Dedifferentiated amniotic fluid mesenchymal stem cell (primary cell): ENCODE data around the gene RAB1B.
A peak's percentile ranks its signal among the peaks of the same experiment; 100 is the strongest.
"Not testable (repeated sequence)": the region's sequence is repeated elsewhere in the genome, so short reads cannot be mapped to it uniquely, and the experiment has no call there.

Experiments
- DNase-seq: peaks from one replicate; pipeline ENCODE4 v3.0.0-alpha.2; 2016; ENCODE audit errors: extremely low spot score

RAB1B gene

GRCh38 chr11:66309475-66309874 is 41.0 kb downstream of the RAB1B start:
- DNase-seq = no peak

- no peak for DNase-seq
Measured at GRCh38 chr11:66310324-66310723, 41.9 kb downstream of the RAB1B start.

- DNase-seq = not testable (repeated sequence)
Measured at GRCh38 chr11:66310803-66311440, 42.5 kb downstream of the RAB1B start.

- no peak for DNase-seq
Measured at GRCh38 chr11:66311470-66311964, 43.1 kb downstream of the RAB1B start.

- peak; percentile 85 for DNase-seq
Measured at GRCh38 chr11:66311965-66312548, 43.6 kb downstream of the RAB1B start.

GRCh38 chr11:66312549-66313320 is 44.3 kb downstream of the RAB1B start:
- peak; percentile 99 for DNase-seq

- no peak for DNase-seq
Measured at GRCh38 chr11:66313321-66314185, 45.1 kb downstream of the RAB1B start.

- no peak for DNase-seq
Measured at GRCh38 chr11:66314186-66314501, 45.7 kb downstream of the RAB1B start.

GRCh38 chr11:66314561-66315497 is 46.4 kb downstream of the RAB1B start:
- DNase-seq = no peak

- DNase-seq = no peak
Measured at GRCh38 chr11:66315498-66315885, 47.1 kb downstream of the RAB1B start.

GRCh38 chr11:66315921-66316811 is 47.7 kb downstream of the RAB1B start:
- DNase-seq = no peak

- DNase-seq = peak; percentile 37
Measured at GRCh38 chr11:66316849-66317251, 48.4 kb downstream of the RAB1B start, which contains the start of gene CD248. CD248 (minus strand) TSS chr11:66317044; CDS start chr11:66317027, 17 bp downstream.

- peak; percentile 38 for DNase-seq
Measured at GRCh38 chr11:66317322-66317722, 48.9 kb downstream of the RAB1B start.

GRCh38 chr11:66317723-66318599 is 49.5 kb downstream of the RAB1B start:
- peak; percentile 69 for DNase-seq

- DNase-seq = no peak
Measured at GRCh38 chr11:66318600-66318970, 50.1 kb downstream of the RAB1B start.

GRCh38 chr11:66320289-66320688 is 51.9 kb downstream of the RAB1B start:
- not testable (repeated sequence) for DNase-seq

GRCh38 chr11:66320748-66321147 is 52.3 kb downstream of the RAB1B start:
- DNase-seq = not testable (repeated sequence)

- no peak for DNase-seq
Measured at GRCh38 chr11:66321606-66322005, 53.2 kb downstream of the RAB1B start.
